H1 (cell line): ENCODE data around the gene SNF8. TPM values are rescaled to one million over a fixed set of nuclear protein-coding genes. Genes with fewer than 3 reads are reported as not detected.

Experiments used
- CTCF ChIA-PET: fragments of 300-600 bp; sonication (Branson Sonifier 250); formaldehyde crosslinking; loops from one replicate; lab custom pipeline; 2021; ENCODE audit not compliant: partially characterized antibody; lab: Charles Lee
- POLR2A ChIA-PET: fragments of 300-600 bp; sonication (Branson Sonifier 250); formaldehyde crosslinking; loops from one replicate; lab custom pipeline; 2021; ENCODE audit warnings: inconsistent platforms; ENCODE audit not compliant: partially characterized antibody; lab: Charles Lee
- DNase-seq, 2 experiments: peaks; one replicate each; pipeline versions ENCODE4 v3.0.0 to v3.0.0-alpha.2; 2010 to 2022; ENCODE audit warnings: low spot score in 2 of 2, low read depth in 1 of 2, mixed read lengths in 1 of 2
- FAIRE-seq: peaks from 2 replicates; lab custom pipeline; 2011; peaks lifted over from hg19 to GRCh38; lab: Jason Lieb, UNC
- H2AFZ ChIP-seq: 2 replicates; pipeline ENCODE4 v1.8.1; 2012; ENCODE audit warnings: low read length, inconsistent platforms
- H2AK5ac ChIP-seq: 2 replicates; pipeline ENCODE4 v1.6.1; 2013; ENCODE audit warnings: low read depth, low read length
- H2BK120ac ChIP-seq: replicated peaks from 2 replicates; pipeline ENCODE3; 2013; ENCODE audit warnings: low read depth, low read length, inconsistent platforms
- H2BK12ac ChIP-seq: 2 replicates; pipeline ENCODE4 v1.6.1; 2013; ENCODE audit warnings: low read depth, low read length
- H2BK15ac ChIP-seq: 2 replicates; pipeline ENCODE4 v1.6.1; 2013; ENCODE audit warnings: low read length
- H2BK20ac ChIP-seq: 2 replicates; pipeline ENCODE4 v1.6.1; 2013; ENCODE audit warnings: low read length
- H2BK5ac ChIP-seq: 2 replicates; pipeline ENCODE4 v1.6.1; 2013; ENCODE audit warnings: low read depth, low read length
- H3K14ac ChIP-seq: 2 replicates; pipeline ENCODE4 v1.6.1; 2013; ENCODE audit warnings: inconsistent platforms; ENCODE audit not compliant: insufficient read length
- H3K18ac ChIP-seq: 2 replicates; pipeline ENCODE4 v1.6.1; 2013; ENCODE audit warnings: low read length; ENCODE audit errors: extremely low read depth
- H3K23ac ChIP-seq: 2 replicates; pipeline ENCODE4 v1.6.1; 2013; ENCODE audit warnings: inconsistent platforms; ENCODE audit not compliant: insufficient read length
- H3K23me2 ChIP-seq: 2 replicates; pipeline ENCODE4 v1.6.1; 2013; ENCODE audit warnings: low read depth, low read length
- H3K27ac ChIP-seq: 2 replicates; pipeline ENCODE4 v1.6.1; 2011; ENCODE audit warnings: low read depth, low read length, inconsistent platforms
- H3K27me3 ChIP-seq, 4 experiments: replicated peaks in 1 of 4; 1 replicate in 1 of 4; 2 replicates in 3 of 4; pipeline versions ENCODE4 v1.6.1 to v1.8.1; 2011 to 2013; ENCODE audit warnings: low read length in 3 of 4, mild to moderate bottlenecking in 3 of 4, inconsistent platforms in 2 of 4, mixed read lengths in 2 of 4, moderate library complexity in 1 of 4; ENCODE audit not compliant: control insufficient read depth in 3 of 4, insufficient read depth in 3 of 4; ENCODE audit errors: extremely low read depth in 1 of 4
- H3K36me3 ChIP-seq, 4 experiments: 2 replicates each; pipeline versions ENCODE4 v1.6.1 to v1.8.1; 2011 to 2013; ENCODE audit warnings: mild to moderate bottlenecking in 4 of 4, low read length in 3 of 4, moderate library complexity in 2 of 4, control low read depth in 1 of 4, inconsistent platforms in 1 of 4; ENCODE audit not compliant: insufficient read depth in 4 of 4, control insufficient read depth in 2 of 4
- H3K4ac ChIP-seq: replicated peaks from 2 replicates; pipeline ENCODE3; 2013; ENCODE audit warnings: low read length, low read depth, mixed read lengths, inconsistent platforms; ENCODE audit not compliant: insufficient read length
- H3K4me1 ChIP-seq, 4 experiments: replicated peaks in 1 of 4; 1 replicate in 1 of 4; 2 replicates in 3 of 4; pipeline versions ENCODE4 v1.6.1 to v1.8.1; 2011 to 2013; ENCODE audit warnings: low read length in 3 of 4, inconsistent platforms in 2 of 4, mixed read lengths in 1 of 4; ENCODE audit not compliant: insufficient read depth in 4 of 4, control insufficient read depth in 3 of 4
- H3K4me2 ChIP-seq, 2 experiments: 2 replicates each; pipeline versions ENCODE4 v1.6.1 to v1.8.1; 2011 to 2013; ENCODE audit warnings: low read depth in 2 of 2, low read length in 2 of 2, control low read depth in 1 of 2, inconsistent platforms in 1 of 2, mild to moderate bottlenecking in 1 of 2; ENCODE audit not compliant: insufficient read depth in 1 of 2
- H3K4me3 ChIP-seq, 4 experiments: fragments of 200-600, 300-600 bp in 1 of 4; sonication (generic), shearing (Covaris generic), sonication (Bioruptor Twin) in 1 of 4; 2 replicates each; pipeline versions ENCODE4 v1.5.1 to v1.8.1; 2011 to 2016; ENCODE audit warnings: low read length in 4 of 4, low read depth in 3 of 4, control low read depth in 2 of 4, inconsistent platforms in 2 of 4, mild to moderate bottlenecking in 2 of 4, mixed read lengths in 1 of 4, moderate library complexity in 1 of 4; ENCODE audit not compliant: insufficient read depth in 2 of 4; ENCODE audit errors: extremely low read depth in 1 of 4
- H3K56ac ChIP-seq: replicated peaks from 2 replicates; pipeline ENCODE3; 2013; ENCODE audit warnings: low read depth, mild to moderate bottlenecking, mixed read lengths, low read length, inconsistent platforms; ENCODE audit not compliant: insufficient read length
- H3K79me1 ChIP-seq: 2 replicates; pipeline ENCODE4 v1.6.1; 2013; ENCODE audit warnings: low read depth, low read length, control low read depth
- H3K79me2 ChIP-seq, 2 experiments: 2 replicates each; pipeline versions ENCODE4 v1.6.1 to v1.8.1; 2012 to 2013; ENCODE audit warnings: low read length in 2 of 2, mild to moderate bottlenecking in 2 of 2, inconsistent platforms in 1 of 2; ENCODE audit not compliant: insufficient read depth in 2 of 2, control insufficient read depth in 1 of 2
- H3K9ac ChIP-seq, 4 experiments: replicated peaks in 1 of 4; 1 replicate in 1 of 4; 2 replicates in 3 of 4; pipeline versions ENCODE4 v1.6.1 to v1.8.1; 2011 to 2013; ENCODE audit warnings: low read depth in 3 of 4, low read length in 3 of 4, control low read depth in 2 of 4, mild to moderate bottlenecking in 2 of 4, moderate library complexity in 2 of 4, inconsistent platforms in 1 of 4; ENCODE audit errors: extremely low read depth in 1 of 4
- H3K9me3 ChIP-seq, 2 experiments: 2 replicates each; pipeline versions ENCODE4 v1.6.1 to v1.8.1; 2012 to 2013; ENCODE audit warnings: mild to moderate bottlenecking in 2 of 2, moderate library complexity in 2 of 2, control low read depth in 1 of 2, inconsistent platforms in 1 of 2, low read depth in 1 of 2, low read length in 1 of 2, mixed read lengths in 1 of 2; ENCODE audit not compliant: insufficient read depth in 2 of 2
- H4K20me1 ChIP-seq, 2 experiments: replicated peaks in 1 of 2; 2 replicates each; pipeline versions ENCODE3 to v1.8.1; 2011 to 2013; ENCODE audit warnings: inconsistent platforms in 2 of 2, low read length in 2 of 2, mild to moderate bottlenecking in 1 of 2; ENCODE audit not compliant: insufficient read depth in 2 of 2, control insufficient read depth in 1 of 2
- H4K5ac ChIP-seq: 2 replicates; pipeline ENCODE4 v1.6.1; 2013; ENCODE audit warnings: low read length, low read depth, mixed read lengths, inconsistent platforms; ENCODE audit not compliant: insufficient read length
- H4K8ac ChIP-seq: 2 replicates; pipeline ENCODE4 v1.8.0; 2013; ENCODE audit warnings: mild to moderate bottlenecking, moderate library complexity, low read length, inconsistent platforms; ENCODE audit not compliant: insufficient read depth; ENCODE audit errors: extremely low read depth
- H4K91ac ChIP-seq: replicated peaks from 2 replicates; pipeline ENCODE3; 2013; ENCODE audit warnings: low read length, mixed read lengths, inconsistent platforms; ENCODE audit not compliant: insufficient read length
- POLR2AphosphoS5 ChIP-seq: IDR thresholded peaks from 2 replicates; pipeline ENCODE4 v1.6.1; 2011; ENCODE audit warnings: low read depth, low read length
- POU5F1 ChIP-seq: IDR thresholded peaks from 2 replicates; pipeline ENCODE4 v1.6.1; 2011; ENCODE audit warnings: low read depth, mild to moderate bottlenecking, low read length, moderate library complexity
- WGBS, 2 experiments: shearing (Covaris generic) in 1 of 2; methylation state at CpG; one replicate each; pipeline versions ENCODE4 v1.1.6 to v1.1.7; 2013 to 2015; ENCODE audit warnings: low lambda C conversion rate in 2 of 2, mixed read lengths in 2 of 2, inconsistent platforms in 1 of 2, low coverage in 1 of 2, missing lambda C conversion rate in 1 of 2; ENCODE audit not compliant: insufficient replicate concordance in 2 of 2, insufficient coverage in 1 of 2, insufficient read length in 1 of 2; ENCODE audit errors: extremely low coverage in 1 of 2, missing lambda C conversion rate in 1 of 2; 5-methylcytosine and 5-hydroxymethylcytosine counted together
- polyA plus RNA-seq, 7 experiments: library from polyadenylated mRNA; depleted of rRNA in 3 of 7; stranded (reverse) in 5 of 7; unstranded in 2 of 7; fragments of >200 nt in 5 of 7; fragments of 200-250 nt in 2 of 7; gene quantifications; 1 replicate in 5 of 7; 2 replicates in 1 of 7; 4 replicates in 1 of 7; pipeline versions ENCODE4 v1.2.1 to v1.2.3, GENCODE V29; 2011 to 2013; ENCODE audit warnings: missing spikeins in 2 of 7, mixed read lengths in 2 of 7
- total RNA-seq: library from RNA; stranded (reverse); fragmentation: NEBNext Ultra II Directional; extraction: Animal tissue kit (Norgen Biotek cat#: 25700); gene quantifications from 2 replicates; pipeline ENCODE4 v1.2.1, GENCODE V29; 2021

The SNF8 gene
- total and polyA plus RNA-seq, 2 of the 8 experiments (the other 6 are each of a cell fraction or from before 2014, with no cell fraction given): 132 to 133 TPM

- Histone ChIP-seq H3K9me3 (no peaks in the 10 kb centered on the region), H3K14ac (no peak overlapping the region), H3K4me3 (no peak overlapping the region), H3K18ac (no peak overlapping the region), H3K56ac (no peak overlapping the region), H2BK12ac (no peak overlapping the region), H3K9ac (no peak overlapping the region), H4K5ac (no peak overlapping the region), H3K23ac (no peak overlapping the region), H2BK120ac (no peak overlapping the region), H3K27me3 (no peaks in the 10 kb centered on the region), H2BK15ac (no peak overlapping the region), H4K91ac (no peak overlapping the region), H2AK5ac (no peak overlapping the region), H3K27ac (no peak overlapping the region), H2BK20ac (no peak overlapping the region), H3K79me2 (no peaks in the 10 kb centered on the region), H4K8ac (no peak overlapping the region), H3K23me2 (no peaks in the 10 kb centered on the region), H3K79me1 (no peaks in the 10 kb centered on the region), H2BK5ac (no peak overlapping the region), H3K36me3 (peaks cover 25 to 81% (median 54%) of the 10 kb centered on the region in 4 experiments), H3K4me2 (no peak overlapping the region), H3K4ac (no peak overlapping the region), H3K4me1 (no peaks in the 10 kb centered on the region), H2AFZ (no peak overlapping the region), H4K20me1 (peaks cover 6 to 12% of the 10 kb centered on the region in 2 experiments)
- DNase-seq (no peak), FAIRE-seq (no peak)
- ChIA-PET CTCF (interaction anchor here (1.1 to 2.2 kb wide), 5 partner anchors 12 to 105 kb away, joined by 3 to 8 read pairs (median 4); no protein-coding TSS in a partner anchor), POLR2A (interaction anchor here (0.7 to 11.8 kb wide), 17 partner anchors 11 to 330 kb away, joined by 3 to 143 read pairs (median 6); partner anchors contain the start of genes IGF2BP1, SNF8 and UBE2Z)
- WGBS, 2 experiments: 92% methylated on average over 3 of the region's 3 CpGs; no CpG with 5 or more reads in 1 of the 2 experiments
- TF ChIP-seq POLR2AphosphoS5 (peak; percentile 16; the same call in 1 of the 2 replicates), POU5F1 (no peak)
These were observed 14.2 kb downstream of the SNF8 start for GRCh38 chr17:48930435-48930873.
